T-helper 1 cell treated with Interleukin-12 subunit alpha and Interleukin-12 subunit beta and Interleukin-4 antibody, amounts not matched to agents 30 μg/mL and 1 μg/mL, for 36 hours (primary cell): Measurements from ENCODE around the gene TGM5.
"Not testable (repeated sequence)": the region's sequence is repeated elsewhere in the genome, so short reads cannot be mapped to it uniquely, and the experiment has no call there.

Experiments used
- H3K27ac Mint-ChIP-seq: one replicate; pipeline ENCODE4 v1.8.0; 2021; ENCODE audit warnings: mild to moderate bottlenecking, mixed read lengths
- H3K27me3 Mint-ChIP-seq: one replicate; pipeline ENCODE4 v1.8.0; 2021; ENCODE audit warnings: low read depth, mixed read lengths
- H3K36me3 Mint-ChIP-seq: one replicate; pipeline ENCODE4 v1.8.0; 2021; ENCODE audit warnings: low read depth, mixed read lengths
- H3K4me1 Mint-ChIP-seq: one replicate; pipeline ENCODE4 v1.8.0; 2021; ENCODE audit warnings: low read depth, mixed read lengths
- H3K4me3 Mint-ChIP-seq: one replicate; pipeline ENCODE4 v1.8.0; 2021; ENCODE audit warnings: mild to moderate bottlenecking, moderate library complexity, mixed read lengths
- H3K9me3 Mint-ChIP-seq: one replicate; pipeline ENCODE4 v1.8.0; 2021; ENCODE audit warnings: mixed read lengths

Gene TGM5

GRCh38 chr15:43281926-43282602 is 15.3 kb upstream of the TGM5 start:
- H3K9me3 Mint-ChIP-seq: no peaks in the 10 kb centered on the region
- peaks cover 8% of the 10 kb centered on the region for H3K4me1 Mint-ChIP-seq
- H3K4me3 Mint-ChIP-seq: no peak overlapping the region
- peaks cover 10% of the 10 kb centered on the region for H3K27me3 Mint-ChIP-seq
- no peaks in the 10 kb centered on the region for H3K36me3 Mint-ChIP-seq
- no peak overlapping the region for H3K27ac Mint-ChIP-seq

GRCh38 chr15:43280996-43281395 is 14.3 kb upstream of the TGM5 start:
- H3K4me3 Mint-ChIP-seq: no peak overlapping the region
- no peaks in the 10 kb centered on the region for H3K9me3 Mint-ChIP-seq
- no peak overlapping the region for H3K27ac Mint-ChIP-seq
- peaks cover 8% of the 10 kb centered on the region for H3K4me1 Mint-ChIP-seq
- H3K27me3 Mint-ChIP-seq: peaks cover 5% of the 10 kb centered on the region
- H3K36me3 Mint-ChIP-seq: no peaks in the 10 kb centered on the region

GRCh38 chr15:43279496-43279895 is 12.8 kb upstream of the TGM5 start:
- Mint-ChIP-seq H3K9me3 (no peaks in the 10 kb centered on the region), H3K4me1 (peaks cover 4% of the 10 kb centered on the region), H3K27ac (no peak overlapping the region), H3K27me3 (no peaks in the 10 kb centered on the region), H3K36me3 (no peaks in the 10 kb centered on the region), H3K4me3 (no peak overlapping the region)

- Mint-ChIP-seq H3K27me3 (no peaks in the 10 kb centered on the region), H3K36me3 (no peaks in the 10 kb centered on the region), H3K4me1 (no peaks in the 10 kb centered on the region), H3K9me3 (no peaks in the 10 kb centered on the region), H3K27ac (no peak overlapping the region), H3K4me3 (no peak overlapping the region)
These were observed 12.1 kb upstream of the TGM5 start for GRCh38 chr15:43278869-43279268.

GRCh38 chr15:43277901-43278300 is 11.2 kb upstream of the TGM5 start:
- no peaks in the 10 kb centered on the region for H3K9me3 Mint-ChIP-seq
- H3K27ac Mint-ChIP-seq: no peak overlapping the region
- H3K4me3 Mint-ChIP-seq: no peak overlapping the region
- H3K4me1 Mint-ChIP-seq: no peaks in the 10 kb centered on the region
- no peaks in the 10 kb centered on the region for H3K36me3 Mint-ChIP-seq
- no peaks in the 10 kb centered on the region for H3K27me3 Mint-ChIP-seq

GRCh38 chr15:43277231-43277823 is 10.6 kb upstream of the TGM5 start:
- H3K9me3 Mint-ChIP-seq: peaks cover under 1% of the 10 kb centered on the region
- H3K4me3 Mint-ChIP-seq: no peak overlapping the region
- H3K4me1 Mint-ChIP-seq: no peaks in the 10 kb centered on the region
- no peaks in the 10 kb centered on the region for H3K36me3 Mint-ChIP-seq
- H3K27me3 Mint-ChIP-seq: peaks cover 1% of the 10 kb centered on the region
- H3K27ac Mint-ChIP-seq: no peak overlapping the region

GRCh38 chr15:43276563-43277200 is 10.0 kb upstream of the TGM5 start:
- no peak overlapping the region for H3K27ac Mint-ChIP-seq

GRCh38 chr15:43275740-43276562 is 9.2 kb upstream of the TGM5 start:
- H3K36me3 Mint-ChIP-seq: peaks cover 1% of the 10 kb centered on the region
- H3K4me3 Mint-ChIP-seq: no peak overlapping the region
- peaks cover 4% of the 10 kb centered on the region for H3K27me3 Mint-ChIP-seq
- no peak overlapping the region for H3K27ac Mint-ChIP-seq
- peaks cover 4% of the 10 kb centered on the region for H3K9me3 Mint-ChIP-seq
- H3K4me1 Mint-ChIP-seq: peaks cover under 1% of the 10 kb centered on the region

More at GRCh38 chr15:43276563-43277200, 10.0 kb upstream of the TGM5 start:
- Mint-ChIP-seq H3K9me3 (peaks cover 4% of the 10 kb centered on the region), H3K36me3 (peaks cover 1% of the 10 kb centered on the region), H3K4me3 (no peak overlapping the region), H3K27me3 (peaks cover 4% of the 10 kb centered on the region), H3K4me1 (no peaks in the 10 kb centered on the region)

- Mint-ChIP-seq H3K9me3 (peaks cover 4% of the 10 kb centered on the region), H3K27ac (no peak overlapping the region), H3K4me3 (no peak overlapping the region), H3K36me3 (peaks cover 1% of the 10 kb centered on the region), H3K4me1 (peaks cover 7% of the 10 kb centered on the region), H3K27me3 (peaks cover 4% of the 10 kb centered on the region)
These were observed 7.4 kb upstream of the TGM5 start for GRCh38 chr15:43274136-43274535.

GRCh38 chr15:43273243-43273642 is 6.5 kb upstream of the TGM5 start:
- Mint-ChIP-seq H3K4me1 (peaks cover 7% of the 10 kb centered on the region), H3K36me3 (peaks cover 1% of the 10 kb centered on the region), H3K27me3 (peaks cover 4% of the 10 kb centered on the region), H3K4me3 (no peak overlapping the region), H3K27ac (no peak overlapping the region), H3K9me3 (peaks cover 4% of the 10 kb centered on the region)

- not testable (repeated sequence) for H3K27ac Mint-ChIP-seq, H3K9me3 Mint-ChIP-seq, H3K4me1 Mint-ChIP-seq, H3K36me3 Mint-ChIP-seq, H3K4me3 Mint-ChIP-seq
- peaks cover 14% of the 10 kb centered on the region for H3K27me3 Mint-ChIP-seq
These were observed 5.2 kb upstream of the TGM5 start for GRCh38 chr15:43271908-43272307.

GRCh38 chr15:43270676-43271306 is 4.1 kb upstream of the TGM5 start:
- H3K4me1 Mint-ChIP-seq: peaks cover 7% of the 10 kb centered on the region
- H3K36me3 Mint-ChIP-seq: peaks cover 1% of the 10 kb centered on the region
- no peak overlapping the region for H3K27ac Mint-ChIP-seq
- no peak overlapping the region for H3K4me3 Mint-ChIP-seq
- H3K9me3 Mint-ChIP-seq: peaks cover 4% of the 10 kb centered on the region
- H3K27me3 Mint-ChIP-seq: peaks cover 17% of the 10 kb centered on the region

GRCh38 chr15:43270113-43270665 is 3.5 kb upstream of the TGM5 start:
- Mint-ChIP-seq H3K9me3 (peaks cover 4% of the 10 kb centered on the region), H3K36me3 (peaks cover 1% of the 10 kb centered on the region), H3K27ac (no peak overlapping the region), H3K4me3 (no peak overlapping the region), H3K4me1 (peaks cover 7% of the 10 kb centered on the region), H3K27me3 (peaks cover 17% of the 10 kb centered on the region)
